NCI-H2107 (cell line): ENCODE measurements around the gene CLOCK.

ENCODE experiments used
- DNase-seq: peaks from one replicate; lab custom pipeline; 2025; lab: John Stamatoyannopoulos, UW

The CLOCK gene

GRCh38 chr4:55380576-55380975, 166.1 kb downstream of the CLOCK start:
- no peak for DNase-seq

- no peak for DNase-seq
Measured at GRCh38 chr4:55378617-55379467, 167.9 kb downstream of the CLOCK start.
